ENCODE measurements around the gene CIB2. TPM values are rescaled to one million over a fixed set of nuclear protein-coding genes. Genes with fewer than 3 reads are reported as not detected.

The CIB2 gene
- polyA plus RNA-seq, 2 donors: 0.49 to 2.6 TPM

DNA sequence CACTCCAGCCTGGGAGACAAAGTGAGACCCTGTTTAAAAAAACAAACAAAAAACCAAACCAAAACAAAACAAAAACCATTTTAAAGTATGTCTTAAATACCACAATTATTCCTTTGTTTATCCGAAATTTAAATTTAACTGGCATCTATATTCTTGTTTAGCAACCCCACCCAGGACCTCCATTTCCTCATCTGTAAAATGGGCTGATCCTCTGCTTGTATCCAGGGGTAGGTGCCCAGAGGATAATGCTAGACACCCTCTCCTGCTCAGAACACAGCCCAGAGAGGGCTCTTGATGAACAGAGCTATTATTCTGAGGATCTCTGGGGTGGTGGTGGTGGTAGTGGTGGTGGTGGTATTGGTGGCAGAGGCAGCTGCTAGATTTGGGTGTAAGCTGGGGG is 29.0 kb downstream of the CIB2 start:
- Histone ChIP-seq H3K4me3 (ENCODE audit: low read depth in 1 of 2, low read length in 2 of 2) (no peak overlapping the region), H3K9me3 (ENCODE audit: control insufficient read depth in 2 of 2, insufficient read depth in 1 of 2, low read depth in 1 of 2, low read length in 1 of 2) (no peaks in the 10 kb centered on the region), H3K4me1 (ENCODE audit: control insufficient read depth in 2 of 2, insufficient read depth in 2 of 2, low read length in 1 of 2) (no peaks in the 10 kb centered on the region), H3K27ac (ENCODE audit: low read depth in 2 of 2, low read length in 1 of 2) (no peak overlapping the region), H3K36me3 (ENCODE audit: control insufficient read depth in 2 of 2, insufficient read depth in 2 of 2, low read length in 1 of 2) (no peaks in the 10 kb centered on the region), H3K27me3 (ENCODE audit: control insufficient read depth in 1 of 2, insufficient read depth in 2 of 2, low read length in 2 of 2) (no peaks in the 10 kb centered on the region)
- 86 to 87% methylated on average over 1 of the region's 1 CpG for WGBS, 2 donors

GRCh38 chr15:78101423-78102105 is 29.7 kb downstream of the CIB2 start:
- Histone ChIP-seq H3K9me3 (ENCODE audit: control insufficient read depth in 2 of 2, insufficient read depth in 1 of 2, low read depth in 1 of 2, low read length in 1 of 2) (no peaks in the 10 kb centered on the region), H3K36me3 (ENCODE audit: control insufficient read depth in 2 of 2, insufficient read depth in 2 of 2, low read length in 1 of 2) (no peaks in the 10 kb centered on the region), H3K4me1 (ENCODE audit: control insufficient read depth in 2 of 2, insufficient read depth in 2 of 2, low read length in 1 of 2) (no peaks in the 10 kb centered on the region), H3K27me3 (ENCODE audit: control insufficient read depth in 1 of 2, insufficient read depth in 2 of 2, low read length in 2 of 2) (no peaks in the 10 kb centered on the region), H3K4me3 (ENCODE audit: low read depth in 1 of 2, low read length in 2 of 2) (no peak overlapping the region), H3K27ac (ENCODE audit: low read depth in 2 of 2, low read length in 1 of 2) (no peak overlapping the region)
- 91 to 98% methylated on average over 5 of the region's 5 CpGs for WGBS, 2 donors

GRCh38 chr15:78100886-78101285 is 30.4 kb downstream of the CIB2 start:
- Histone ChIP-seq H3K36me3 (ENCODE audit: control insufficient read depth in 2 of 2, insufficient read depth in 2 of 2, low read length in 1 of 2) (no peaks in the 10 kb centered on the region), H3K9me3 (ENCODE audit: control insufficient read depth in 2 of 2, insufficient read depth in 1 of 2, low read depth in 1 of 2, low read length in 1 of 2) (no peaks in the 10 kb centered on the region), H3K4me3 (ENCODE audit: low read depth in 1 of 2, low read length in 2 of 2) (no peak overlapping the region), H3K4me1 (ENCODE audit: control insufficient read depth in 2 of 2, insufficient read depth in 2 of 2, low read length in 1 of 2) (no peaks in the 10 kb centered on the region), H3K27me3 (ENCODE audit: control insufficient read depth in 1 of 2, insufficient read depth in 2 of 2, low read length in 2 of 2) (no peaks in the 10 kb centered on the region), H3K27ac (ENCODE audit: low read depth in 2 of 2, low read length in 1 of 2) (no peak overlapping the region)
- WGBS, 2 donors: 82 to 86% methylated on average over 2 of the region's 2 CpGs

GRCh38 chr15:78098131-78098755 is 33.0 kb downstream of the CIB2 start:
- no peaks in the 10 kb centered on the region for H3K4me1 ChIP-seq (ENCODE audit: control insufficient read depth in 2 of 2, insufficient read depth in 2 of 2, low read length in 1 of 2)
- 89 to 92% methylated on average over 11 of the region's 11 CpGs for WGBS, 2 donors
- H3K27ac ChIP-seq (ENCODE audit: low read depth in 2 of 2, low read length in 1 of 2): no peak overlapping the region

GRCh38 chr15:78097667-78098066 is 33.6 kb downstream of the CIB2 start:
- Histone ChIP-seq H3K4me1 (ENCODE audit: control insufficient read depth in 2 of 2, insufficient read depth in 2 of 2, low read length in 1 of 2) (no peaks in the 10 kb centered on the region), H3K4me3 (ENCODE audit: low read depth in 1 of 2, low read length in 2 of 2) (no peak overlapping the region), H3K36me3 (ENCODE audit: control insufficient read depth in 2 of 2, insufficient read depth in 2 of 2, low read length in 1 of 2) (no peaks in the 10 kb centered on the region), H3K27ac (ENCODE audit: low read depth in 2 of 2, low read length in 1 of 2) (no peak overlapping the region), H3K9me3 (ENCODE audit: control insufficient read depth in 2 of 2, insufficient read depth in 1 of 2, low read depth in 1 of 2, low read length in 1 of 2) (no peaks in the 10 kb centered on the region), H3K27me3 (ENCODE audit: control insufficient read depth in 1 of 2, insufficient read depth in 2 of 2, low read length in 2 of 2) (no peaks in the 10 kb centered on the region)
- WGBS, 2 donors: 88 to 92% methylated on average over 9 of the region's 9 CpGs

More at GRCh38 chr15:78098131-78098755, 33.0 kb downstream of the CIB2 start:
- H3K9me3 ChIP-seq (ENCODE audit: control insufficient read depth in 2 of 2, insufficient read depth in 1 of 2, low read depth in 1 of 2, low read length in 1 of 2): no peaks in the 10 kb centered on the region
- H3K27me3 ChIP-seq (ENCODE audit: control insufficient read depth in 1 of 2, insufficient read depth in 2 of 2, low read length in 2 of 2): no peaks in the 10 kb centered on the region
- no peaks in the 10 kb centered on the region for H3K36me3 ChIP-seq (ENCODE audit: control insufficient read depth in 2 of 2, insufficient read depth in 2 of 2, low read length in 1 of 2)
- no peak overlapping the region for H3K4me3 ChIP-seq (ENCODE audit: low read depth in 1 of 2, low read length in 2 of 2)

DNA sequence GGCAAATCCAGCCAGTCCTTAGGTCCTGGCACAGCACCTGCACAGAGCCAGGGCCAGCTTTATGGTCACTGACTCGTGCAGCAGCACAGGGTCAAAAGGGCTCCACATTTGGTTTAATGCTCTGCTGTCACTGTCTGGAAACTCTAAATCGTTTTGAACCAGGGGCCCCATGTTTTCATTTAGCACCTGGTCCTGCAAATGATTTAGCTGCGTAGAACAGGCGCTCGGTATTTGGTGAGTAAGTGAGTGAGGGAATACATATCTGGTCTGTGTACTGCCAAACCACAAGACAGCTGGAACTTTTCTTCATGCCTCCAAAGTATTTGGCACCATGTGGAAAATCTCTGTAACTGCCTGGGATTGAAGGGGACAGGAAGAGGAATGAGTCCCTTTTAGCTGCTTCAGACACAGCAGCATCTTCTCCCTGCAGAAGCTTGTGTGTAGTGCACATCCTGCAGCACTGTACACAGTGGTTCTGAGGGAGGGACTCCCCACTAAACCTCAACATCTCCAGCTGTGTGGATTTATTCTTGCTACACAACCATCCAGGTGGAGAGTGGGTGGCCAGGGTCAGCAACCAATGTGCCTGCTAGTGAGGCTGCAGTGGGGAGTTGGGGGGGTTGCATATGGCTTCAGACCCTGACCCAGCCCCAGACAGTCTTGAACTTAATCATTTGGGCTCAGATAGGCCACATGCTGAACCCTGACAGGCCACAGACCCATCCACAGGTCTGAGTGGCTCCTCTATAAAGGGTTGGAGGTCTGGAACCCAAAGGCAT is 37.8 kb downstream of the CIB2 start:
- Histone ChIP-seq H3K4me3 (ENCODE audit: low read depth in 1 of 2, low read length in 2 of 2) (no peak overlapping the region), H3K27ac (ENCODE audit: low read depth in 2 of 2, low read length in 1 of 2) (no peak overlapping the region), H3K4me1 (ENCODE audit: control insufficient read depth in 2 of 2, insufficient read depth in 2 of 2, low read length in 1 of 2) (no peaks in the 10 kb centered on the region), H3K9me3 (ENCODE audit: control insufficient read depth in 2 of 2, insufficient read depth in 1 of 2, low read depth in 1 of 2, low read length in 1 of 2) (no peaks in the 10 kb centered on the region), H3K36me3 (ENCODE audit: control insufficient read depth in 2 of 2, insufficient read depth in 2 of 2, low read length in 1 of 2) (no peaks in the 10 kb centered on the region), H3K27me3 (ENCODE audit: control insufficient read depth in 1 of 2, insufficient read depth in 2 of 2, low read length in 2 of 2) (no peaks in the 10 kb centered on the region)
- 54 to 61% methylated on average over 5 of the region's 5 CpGs for WGBS, 2 donors

DNA sequence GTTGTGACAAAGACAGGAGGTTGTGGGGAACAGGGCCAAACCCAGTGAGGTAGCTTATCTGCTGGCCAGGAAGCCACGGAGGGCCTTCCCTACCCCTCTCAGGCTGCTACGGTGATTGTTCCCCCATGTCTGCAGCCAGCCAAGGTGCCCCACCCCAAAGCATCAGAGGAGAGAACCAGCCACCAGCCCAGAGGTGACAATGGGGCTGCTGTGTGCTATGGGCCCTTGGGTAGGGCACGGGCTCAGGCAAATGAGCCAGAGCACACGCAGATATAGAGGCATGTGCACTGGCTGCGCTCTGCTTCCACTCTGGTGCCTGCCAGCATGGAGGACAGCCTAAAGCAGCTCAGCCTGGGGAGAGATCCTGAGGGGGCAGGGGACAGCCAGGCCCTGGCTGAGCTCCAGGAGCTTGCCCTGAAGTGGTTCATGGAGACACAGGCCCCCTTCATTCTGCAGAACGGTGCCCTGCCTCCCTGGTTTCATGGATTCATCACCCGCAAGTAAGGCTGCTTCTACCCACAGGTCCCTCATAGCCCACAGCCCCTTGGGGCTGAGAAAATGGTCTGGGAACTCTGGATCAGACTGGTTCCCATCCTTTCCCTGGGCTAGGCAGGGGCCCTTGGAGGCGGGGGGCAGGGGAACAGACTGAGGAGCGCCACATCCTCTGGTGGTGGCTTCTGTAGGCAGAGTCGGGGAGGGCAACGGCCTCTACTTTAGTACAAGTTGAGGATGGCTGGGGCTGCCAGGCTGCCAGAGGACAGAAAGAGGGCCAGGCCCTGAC is 38.8 kb downstream of the CIB2 start, which contains the start of gene SH2D7:
TSS of gene SH2D7 (plus strand) at position 301 of the 781 bp plus-strand sequence. CDS start at position 325, 24 bp downstream.
- WGBS, 2 donors: 77% methylated on average over 11 of the region's 11 CpGs
- Histone ChIP-seq H3K9me3 (ENCODE audit: control insufficient read depth in 2 of 2, insufficient read depth in 1 of 2, low read depth in 1 of 2, low read length in 1 of 2) (no peaks in the 10 kb centered on the region), H3K4me3 (ENCODE audit: low read depth in 1 of 2, low read length in 2 of 2) (no peak within 1 kb of the TSS), H3K27me3 (ENCODE audit: control insufficient read depth in 1 of 2, insufficient read depth in 2 of 2, low read length in 2 of 2) (no peaks in the 10 kb centered on the region), H3K4me1 (ENCODE audit: control insufficient read depth in 2 of 2, insufficient read depth in 2 of 2, low read length in 1 of 2) (no peaks in the 10 kb centered on the region), H3K27ac (ENCODE audit: low read depth in 2 of 2, low read length in 1 of 2) (no peak within 1 kb of the TSS), H3K36me3 (ENCODE audit: control insufficient read depth in 2 of 2, insufficient read depth in 2 of 2, low read length in 1 of 2) (no peaks in the 10 kb centered on the region)

DNA sequence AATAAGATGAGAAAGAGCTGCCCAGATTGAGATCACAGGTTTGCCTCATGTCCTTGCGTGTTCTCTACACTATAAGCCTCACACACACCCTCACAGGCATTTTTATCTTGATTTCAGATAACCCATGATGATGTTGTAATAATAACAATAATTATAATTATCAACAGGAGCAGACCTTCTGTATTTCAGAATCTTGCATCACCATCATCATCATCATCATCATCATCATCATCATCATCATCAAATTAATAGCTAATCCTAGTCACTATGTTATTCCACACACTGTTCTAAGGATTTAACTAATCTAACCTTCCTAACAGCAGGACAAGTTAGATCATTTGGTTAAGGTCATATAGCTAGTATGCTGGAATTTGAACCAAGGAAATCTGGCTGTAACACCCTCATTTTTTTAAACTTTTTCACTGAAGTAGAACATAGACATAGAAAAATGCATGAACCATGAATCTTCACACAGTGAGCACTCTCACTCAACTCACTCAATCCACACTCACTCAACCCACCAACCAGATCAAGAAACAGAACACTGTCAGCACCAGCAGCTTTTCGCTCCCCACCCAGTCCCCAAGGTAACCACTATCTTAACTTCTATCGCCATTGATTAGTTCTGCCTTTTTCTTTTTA is 40.7 kb downstream of the CIB2 start:
- H3K27ac ChIP-seq (ENCODE audit: low read depth in 2 of 2, low read length in 1 of 2): no peak overlapping the region
- no peaks in the 10 kb centered on the region for H3K36me3 ChIP-seq (ENCODE audit: control insufficient read depth in 2 of 2, insufficient read depth in 2 of 2, low read length in 1 of 2)
- H3K4me3 ChIP-seq (ENCODE audit: low read depth in 1 of 2, low read length in 2 of 2): no peak overlapping the region
- no peaks in the 10 kb centered on the region for H3K4me1 ChIP-seq (ENCODE audit: control insufficient read depth in 2 of 2, insufficient read depth in 2 of 2, low read length in 1 of 2)
- H3K9me3 ChIP-seq (ENCODE audit: control insufficient read depth in 2 of 2, insufficient read depth in 1 of 2, low read depth in 1 of 2, low read length in 1 of 2): no peaks in the 10 kb centered on the region
- H3K27me3 ChIP-seq (ENCODE audit: control insufficient read depth in 1 of 2, insufficient read depth in 2 of 2, low read length in 2 of 2): no peaks in the 10 kb centered on the region
- WGBS, 2 donors: 92 to 97% methylated on average over 3 of the region's 3 CpGs

DNA sequence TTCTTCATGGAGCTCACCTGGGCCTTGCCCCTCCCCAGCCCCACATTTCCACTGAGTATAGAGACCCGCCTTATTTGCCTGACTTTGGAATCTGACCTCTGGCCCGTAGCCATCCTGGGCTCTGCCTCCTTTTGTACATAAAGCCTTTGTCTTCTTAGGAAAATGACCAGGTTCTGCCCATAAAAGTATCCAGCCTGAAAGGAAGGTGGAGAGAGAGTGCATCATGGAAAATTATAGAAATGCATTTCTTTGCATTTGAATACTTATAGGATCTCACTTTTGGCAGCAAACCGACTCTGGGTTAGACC is 42.5 kb downstream of the CIB2 start:
- Histone ChIP-seq H3K27ac (ENCODE audit: low read depth in 2 of 2, low read length in 1 of 2) (no peak overlapping the region), H3K9me3 (ENCODE audit: control insufficient read depth in 2 of 2, insufficient read depth in 1 of 2, low read depth in 1 of 2, low read length in 1 of 2) (no peaks in the 10 kb centered on the region), H3K27me3 (ENCODE audit: control insufficient read depth in 1 of 2, insufficient read depth in 2 of 2, low read length in 2 of 2) (no peaks in the 10 kb centered on the region), H3K36me3 (ENCODE audit: control insufficient read depth in 2 of 2, insufficient read depth in 2 of 2, low read length in 1 of 2) (no peaks in the 10 kb centered on the region), H3K4me3 (ENCODE audit: low read depth in 1 of 2, low read length in 2 of 2) (no peak overlapping the region), H3K4me1 (ENCODE audit: control insufficient read depth in 2 of 2, insufficient read depth in 2 of 2, low read length in 1 of 2) (no peaks in the 10 kb centered on the region)
- 69 to 77% methylated on average over 3 of the region's 3 CpGs for WGBS, 2 donors

Data from esophagus (tissue), 2 donors.